ENCODE results near the gene AIFM2.

Gene AIFM2

GRCh38 chr10:70090013-70090412 lies 42.6 kb downstream of the AIFM2 start:
- H3K36me3 ChIP-seq (ENCODE audit: insufficient read depth), result no peaks in the 10 kb centered on the region
- TF ChIP-seq CTCF (conservative IDR thresholded peaks at IDR 0.05; ENCODE audit: low read depth, low read length), result no peak
- no peaks in the 10 kb centered on the region for H4K20me1 ChIP-seq (ENCODE audit: insufficient read depth)
- H3K4me1 ChIP-seq (ENCODE audit: low read depth, poor library complexity, severe bottlenecking), result peaks cover 12% of the 10 kb centered on the region
- H2AFZ ChIP-seq (ENCODE audit: low read depth), result no peak overlapping the region
- no peak overlapping the region for H3K9ac ChIP-seq
- H3K4me3 ChIP-seq (IDR thresholded peaks at IDR 0.05; ENCODE audit: insufficient read depth, low read depth, low read length), result no peak overlapping the region
- H3K4me2 ChIP-seq, result no peak overlapping the region
- H3K27ac ChIP-seq, result no peak overlapping the region
- H3K79me2 ChIP-seq (ENCODE audit: insufficient read depth, low read depth), result no peaks in the 10 kb centered on the region
- H3K27me3 ChIP-seq (ENCODE audit: insufficient read depth, low read depth), result no peaks in the 10 kb centered on the region

DNA sequence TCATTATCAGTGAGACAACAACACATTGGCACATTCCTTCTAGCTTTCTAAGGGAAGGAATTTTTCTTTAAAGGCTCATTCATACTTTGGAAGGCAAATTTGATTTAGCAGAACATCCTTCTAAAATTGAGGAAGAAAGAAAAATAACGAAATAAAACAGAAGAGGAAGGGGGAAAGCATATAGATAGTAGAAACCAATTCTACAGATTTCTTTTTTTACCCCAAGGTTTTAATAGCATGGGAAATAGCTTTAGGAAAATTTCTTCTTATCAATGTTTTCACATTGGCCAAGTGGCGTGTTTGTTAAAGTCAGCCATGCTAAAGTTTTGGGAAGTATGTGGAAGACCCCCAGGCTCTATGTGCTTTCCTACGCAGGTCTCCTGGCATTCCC lies 44.3 kb downstream of the AIFM2 start:
- no peaks in the 10 kb centered on the region for H3K79me2 ChIP-seq (ENCODE audit: insufficient read depth, low read depth)
- H3K4me1 ChIP-seq (ENCODE audit: low read depth, poor library complexity, severe bottlenecking), result peaks cover 1% of the 10 kb centered on the region
- no peak overlapping the region for H3K4me3 ChIP-seq (IDR thresholded peaks at IDR 0.05; ENCODE audit: insufficient read depth, low read depth, low read length)
- no peak overlapping the region for H2AFZ ChIP-seq (ENCODE audit: low read depth)
- H4K20me1 ChIP-seq (ENCODE audit: insufficient read depth), result no peaks in the 10 kb centered on the region
- H3K27me3 ChIP-seq (ENCODE audit: insufficient read depth, low read depth), result no peaks in the 10 kb centered on the region
- no peak overlapping the region for H3K27ac ChIP-seq
- H3K36me3 ChIP-seq (ENCODE audit: insufficient read depth), result no peaks in the 10 kb centered on the region
- no peak overlapping the region for H3K4me2 ChIP-seq
- TF ChIP-seq CTCF (conservative IDR thresholded peaks at IDR 0.05; ENCODE audit: low read depth, low read length), result no peak
- H3K9ac ChIP-seq, result no peak overlapping the region

GRCh38 chr10:70087616-70088307 lies 44.9 kb downstream of the AIFM2 start:
- no peaks in the 10 kb centered on the region for H3K79me2 ChIP-seq (ENCODE audit: insufficient read depth, low read depth)
- H3K36me3 ChIP-seq (ENCODE audit: insufficient read depth), result no peaks in the 10 kb centered on the region
- no peak overlapping the region for H3K4me3 ChIP-seq (IDR thresholded peaks at IDR 0.05; ENCODE audit: insufficient read depth, low read depth, low read length)
- H3K4me1 ChIP-seq (ENCODE audit: low read depth, poor library complexity, severe bottlenecking), result no peaks in the 10 kb centered on the region
- no peaks in the 10 kb centered on the region for H3K27me3 ChIP-seq (ENCODE audit: insufficient read depth, low read depth)
- no peak overlapping the region for H2AFZ ChIP-seq (ENCODE audit: low read depth)
- TF ChIP-seq CTCF (conservative IDR thresholded peaks at IDR 0.05; ENCODE audit: low read depth, low read length), result no peak
- H3K27ac ChIP-seq, result no peak overlapping the region
- H3K9ac ChIP-seq, result no peak overlapping the region
- H4K20me1 ChIP-seq (ENCODE audit: insufficient read depth), result no peaks in the 10 kb centered on the region
- no peak overlapping the region for H3K4me2 ChIP-seq

DNA sequence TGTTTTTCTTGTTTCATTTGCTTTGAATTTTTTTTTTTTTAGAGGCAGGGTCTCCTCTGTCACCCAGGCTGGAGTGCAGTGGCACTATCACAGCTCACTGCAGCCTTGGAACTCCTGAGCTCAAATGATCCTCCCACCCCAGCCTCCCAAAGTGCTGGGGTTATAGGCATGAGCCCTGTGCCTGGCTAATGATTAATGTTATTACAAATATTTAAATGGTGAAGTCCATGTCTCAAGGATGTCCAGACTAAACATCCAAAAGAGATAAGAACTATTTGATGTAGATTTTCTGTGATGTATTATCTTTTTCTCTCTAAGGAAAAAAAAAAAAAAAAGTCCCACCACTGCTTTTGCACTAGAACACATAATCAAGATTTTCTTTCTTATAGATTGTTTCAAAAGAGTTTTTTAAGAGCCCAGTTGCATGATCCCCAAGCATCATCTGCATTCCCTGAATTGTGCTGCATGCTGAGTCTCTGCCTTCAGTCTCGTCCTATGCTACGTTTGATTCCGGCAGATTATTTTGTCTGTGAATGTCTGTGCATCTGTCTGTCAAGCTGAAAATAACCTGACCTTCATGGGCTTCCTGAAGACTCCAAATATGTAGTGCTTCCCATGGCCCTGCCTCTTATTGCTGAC lies 46.5 kb downstream of the AIFM2 start:
- TF ChIP-seq CTCF (conservative IDR thresholded peaks at IDR 0.05; ENCODE audit: low read depth, low read length), result no peak
- no peaks in the 10 kb centered on the region for H3K4me1 ChIP-seq (ENCODE audit: low read depth, poor library complexity, severe bottlenecking)

More for the DNA sequence above, 46.5 kb downstream of the AIFM2 start:
- H3K9ac ChIP-seq, result no peak overlapping the region
- no peak overlapping the region for H2AFZ ChIP-seq (ENCODE audit: low read depth)
- H3K27ac ChIP-seq, result no peak overlapping the region
- H3K79me2 ChIP-seq (ENCODE audit: insufficient read depth, low read depth), result no peaks in the 10 kb centered on the region
- no peaks in the 10 kb centered on the region for H3K27me3 ChIP-seq (ENCODE audit: insufficient read depth, low read depth)
- H3K4me3 ChIP-seq (IDR thresholded peaks at IDR 0.05; ENCODE audit: insufficient read depth, low read depth, low read length), result no peak overlapping the region
- H3K4me2 ChIP-seq, result no peak overlapping the region
- H3K36me3 ChIP-seq (ENCODE audit: insufficient read depth), result no peaks in the 10 kb centered on the region
- no peaks in the 10 kb centered on the region for H4K20me1 ChIP-seq (ENCODE audit: insufficient read depth)
